GM12878 (cell line): Measurements from ENCODE around the gene PRCP. TPM values are rescaled to one million over a fixed set of nuclear protein-coding genes. Genes with fewer than 3 reads are reported as not detected.

Source experiments
- ATAC-seq: fragments of 200-7000 bp; cut with Tn5 transposase; 3 replicates; pipeline ENCODE4 v1.9.1; 2020; ENCODE audit warnings: mild to moderate bottlenecking, moderate library complexity
- BruUV-seq: library from RNA; stranded (reverse); fragments of 400-500 nt; replicated peaks from 2 replicates; lab custom pipeline; 2021; lab: Mats Ljungman, UMichigan
- CTCF ChIA-PET: fragments of 300-600 bp; sonication (Branson Sonifier 250); formaldehyde crosslinking; extraction: SDS; loops from one replicate; lab custom pipeline; 2021; ENCODE audit warnings: inconsistent platforms; lab: Yijun Ruan, JAX
- POLR2A ChIA-PET: fragments of 350-600 bp; formaldehyde crosslinking; extraction: SDS; loops from one replicate; lab custom pipeline; 2021; ENCODE audit warnings: inconsistent platforms; lab: Charles Lee
- RAD21 ChIA-PET: fragments of 300-600 bp; sonication (Branson Sonifier 250); formaldehyde crosslinking; loops from one replicate; lab custom pipeline; 2023; ENCODE audit warnings: antibody characterized with exemption; ENCODE audit not compliant: unreplicated experiment; lab: Charles Lee
- SMC1A ChIA-PET: fragments of 300-600 bp; sonication (Branson Sonifier 250); formaldehyde crosslinking; loops from one replicate; lab custom pipeline; 2023; ENCODE audit not compliant: unreplicated experiment, uncharacterized antibody; lab: Charles Lee
- DNase-seq: peaks from one replicate; pipeline ENCODE4 v3.0.0-alpha.2; 2011; ENCODE audit warnings: low read depth, low spot score
- FAIRE-seq: peaks from 3 replicates; lab custom pipeline; 2011; peaks lifted over from hg19 to GRCh38; lab: Jason Lieb, UNC
- H2AFZ ChIP-seq: 2 replicates; pipeline ENCODE4 v1.6.0; 2011; ENCODE audit warnings: low read depth, low read length, control low read depth; ENCODE audit not compliant: control insufficient read depth
- H3K27ac ChIP-seq: 2 replicates; pipeline ENCODE4 v1.5.1; 2011; ENCODE audit warnings: control low read depth; ENCODE audit not compliant: control insufficient read depth, insufficient read depth
- H3K27me3 ChIP-seq, 2 experiments: replicated peaks in 1 of 2; 2 replicates each; pipeline versions ENCODE4 v1.6.0 to v1.6.1; 2011; ENCODE audit warnings: low read length in 1 of 2; ENCODE audit not compliant: control insufficient read depth in 2 of 2, insufficient read depth in 2 of 2
- H3K36me3 ChIP-seq, 2 experiments: 2 replicates each; pipeline ENCODE4 v1.5.1; 2011; ENCODE audit warnings: low read length in 1 of 2; ENCODE audit not compliant: control insufficient read depth in 2 of 2, insufficient read depth in 2 of 2
- H3K4me1 ChIP-seq: 2 replicates; pipeline ENCODE4 v1.6.1; 2011; ENCODE audit warnings: mild to moderate bottlenecking, low read length, moderate library complexity, mixed read lengths; ENCODE audit not compliant: control insufficient read depth, insufficient read depth
- H3K4me2 ChIP-seq: 2 replicates; pipeline ENCODE4 v1.6.0; 2011; ENCODE audit warnings: control low read depth; ENCODE audit not compliant: control insufficient read depth, insufficient read depth
- H3K4me3 ChIP-seq: fragments of 200-600 bp; sonication (generic); 2 replicates; pipeline ENCODE4 v1.5.1; 2016
- H3K79me2 ChIP-seq: 2 replicates; pipeline ENCODE4 v1.6.0; 2011; ENCODE audit warnings: low read length; ENCODE audit not compliant: control insufficient read depth, insufficient read depth
- H3K9ac ChIP-seq: 2 replicates; pipeline ENCODE4 v1.8.0; 2011; ENCODE audit warnings: low read length, control low read depth, mixed read lengths; ENCODE audit not compliant: control insufficient read depth, insufficient read depth
- H3K9me3 ChIP-seq: replicated peaks from 3 replicates; pipeline ENCODE4 v1.5.1; 2011; ENCODE audit warnings: mild to moderate bottlenecking, low read length; ENCODE audit not compliant: control insufficient read depth, insufficient read depth
- H4K20me1 ChIP-seq: 2 replicates; pipeline ENCODE4 v1.6.0; 2011; ENCODE audit not compliant: control insufficient read depth, insufficient read depth
- ATF7 ChIP-seq: fragments of 450-650 bp; IDR thresholded peaks from 2 replicates; pipeline ENCODE4 v1.6.1; 2016; ENCODE audit warnings: low read depth, mild to moderate bottlenecking
- BCL11A ChIP-seq: IDR thresholded peaks from 2 replicates; pipeline ENCODE4 v1.6.1; 2011; ENCODE audit warnings: low read depth, low read length
- HDAC2 ChIP-seq: fragments of 200-600 bp; sonication (generic); IDR thresholded peaks from 2 replicates; pipeline ENCODE4 v1.6.1; 2017
- IRF5 ChIP-seq: fragments of 450-650 bp; IDR thresholded peaks from 2 replicates; pipeline ENCODE4 v1.6.1; 2017; ENCODE audit warnings: borderline replicate concordance
- NFYB ChIP-seq: IDR thresholded peaks from 2 replicates; pipeline ENCODE4 v1.6.1; 2011; ENCODE audit warnings: low read depth, mild to moderate bottlenecking, low read length, improper control_type of control experiment, moderate library complexity; ENCODE audit not compliant: insufficient read depth
- POU2F2 ChIP-seq: IDR thresholded peaks from 3 replicates; pipeline ENCODE4 v1.6.1; 2011; ENCODE audit warnings: low read depth, mild to moderate bottlenecking, low read length, borderline replicate concordance
- RAD21 ChIP-seq: IDR thresholded peaks from 2 replicates; pipeline ENCODE4 v1.6.1; 2011; ENCODE audit warnings: mild to moderate bottlenecking, low read depth, low read length, moderate library complexity; ENCODE audit not compliant: insufficient read depth
- SMAD5 ChIP-seq: IDR thresholded peaks from 2 replicates; pipeline ENCODE4 v1.6.1; 2016; ENCODE audit warnings: antibody characterized with exemption, low read depth
- ZBTB4 ChIP-seq: fragments of 450-650 bp; formaldehyde crosslinking; IDR thresholded peaks from 2 replicates; pipeline ENCODE4 v1.4.0; 2022; ENCODE audit warnings: mild to moderate bottlenecking, moderate library complexity
- WGBS: methylation state at CpG from one replicate; pipeline ENCODE4 v1.1.6; 2016; ENCODE audit warnings: low lambda C conversion rate; ENCODE audit not compliant: insufficient replicate concordance, insufficient coverage; ENCODE audit errors: missing lambda C conversion rate; 5-methylcytosine and 5-hydroxymethylcytosine counted together
- in situ Hi-C: fragments of 300-500 bp; cut with MboI; formaldehyde crosslinking; loops from 9 replicates; pipeline ENCODE4 v1.14.3; 2018; ENCODE audit warnings: mixed read lengths
- intact Hi-C: fragments of 100-400 bp; cut with micrococcal nuclease; formaldehyde crosslinking; loops from one replicate; pipeline ENCODE4 v1.14.2; 2022; ENCODE audit not compliant: unreplicated experiment
- polyA plus RNA-seq, 11 experiments: library from polyadenylated mRNA; depleted of rRNA in 4 of 11; unstranded in 6 of 11; stranded (reverse) in 5 of 11; fragments of >200 nt; fragmentation: Nextera tagmentation in 4 of 11; fragmentation: Illumina TruSeq in 1 of 11; extraction: Ambion mirVana in 4 of 11; extraction: Trizol in 1 of 11; gene quantifications; 1 replicate in 1 of 11; 2 replicates in 10 of 11; pipeline versions ENCODE4 v1.2.1 to v1.2.3, GENCODE V29; 2011 to 2016; ENCODE audit warnings: inconsistent platforms in 2 of 11, missing spikeins in 2 of 11, low read depth in 1 of 11
- total RNA-seq, 4 experiments: library from RNA; depleted of rRNA in 3 of 4; stranded (reverse); fragments of >200 nt in 3 of 4; fragmentation: Illumina TruSeq in 1 of 4; extraction: Trizol in 1 of 4; gene quantifications; 2 replicates each; pipeline versions ENCODE4 v1.2.1 to v1.2.3, GENCODE V29; 2013 to 2021

Gene PRCP
- total and polyA plus RNA-seq, 10 of the 15 experiments (the other 5 are each of a cell fraction or from before 2014, with no cell fraction given): 14.9 to 43.6 (median 20.0) TPM

- ChIA-PET SMC1A (no interaction called here), RAD21 (no interaction called here), CTCF (no interaction called here), POLR2A (no interaction called here)
- no peaks in the 10 kb centered on the region for H3K79me2 ChIP-seq
- intact Hi-C loops (no loop called here), in situ Hi-C loops (no loop called here)
- BruUV-seq: no TSS peak
- H3K27me3 ChIP-seq: no peaks in the 10 kb centered on the region; a peak in 2 of 4 replicates
- no peaks in the 10 kb centered on the region for H3K36me3 ChIP-seq
- no peak overlapping the region for H3K4me3 ChIP-seq
- no peaks in the 10 kb centered on the region for H3K4me1 ChIP-seq
- no peaks in the 10 kb centered on the region for H3K9me3 ChIP-seq
- H4K20me1 ChIP-seq: no peaks in the 10 kb centered on the region
- H3K4me2 ChIP-seq: no peak overlapping the region
- no peak for TF ChIP-seq RAD21
- no peak for TF ChIP-seq IRF5
- no peak for TF ChIP-seq SMAD5
- no peak for TF ChIP-seq HDAC2
- TF ChIP-seq ZBTB4 (CRISPR knock-in tag): no peak
- no peak for TF ChIP-seq ATF7
- no peak for TF ChIP-seq NFYB
- no peak for TF ChIP-seq POU2F2
- no peak for TF ChIP-seq BCL11A
- ATAC-seq (no peak), DNase-seq (no peak), FAIRE-seq (no peak)
- no peak overlapping the region for H2AFZ ChIP-seq
- 56% methylated on average over 8 of the region's 8 CpGs for WGBS
- no peak overlapping the region for H3K9ac ChIP-seq
- no peak overlapping the region for H3K27ac ChIP-seq
Measured at GRCh38 chr11:82811369-82811768, 88.9 kb downstream of the PRCP start.
